ENCODE measurements around the gene CCDC85B. TPM values are rescaled to one million over a fixed set of nuclear protein-coding genes. Genes with fewer than 3 reads are reported as not detected.

CCDC85B gene
- total and polyA plus RNA-seq, 2 of the 13 experiments (the other 11 are each of a cell fraction or from before 2014, with no cell fraction given), result 8.2 to 19.5 TPM

GRCh38 chr11:65859095-65859811 is 31.2 kb upstream of the CCDC85B start (continued):
- TF ChIP-seq, protein P1, sequence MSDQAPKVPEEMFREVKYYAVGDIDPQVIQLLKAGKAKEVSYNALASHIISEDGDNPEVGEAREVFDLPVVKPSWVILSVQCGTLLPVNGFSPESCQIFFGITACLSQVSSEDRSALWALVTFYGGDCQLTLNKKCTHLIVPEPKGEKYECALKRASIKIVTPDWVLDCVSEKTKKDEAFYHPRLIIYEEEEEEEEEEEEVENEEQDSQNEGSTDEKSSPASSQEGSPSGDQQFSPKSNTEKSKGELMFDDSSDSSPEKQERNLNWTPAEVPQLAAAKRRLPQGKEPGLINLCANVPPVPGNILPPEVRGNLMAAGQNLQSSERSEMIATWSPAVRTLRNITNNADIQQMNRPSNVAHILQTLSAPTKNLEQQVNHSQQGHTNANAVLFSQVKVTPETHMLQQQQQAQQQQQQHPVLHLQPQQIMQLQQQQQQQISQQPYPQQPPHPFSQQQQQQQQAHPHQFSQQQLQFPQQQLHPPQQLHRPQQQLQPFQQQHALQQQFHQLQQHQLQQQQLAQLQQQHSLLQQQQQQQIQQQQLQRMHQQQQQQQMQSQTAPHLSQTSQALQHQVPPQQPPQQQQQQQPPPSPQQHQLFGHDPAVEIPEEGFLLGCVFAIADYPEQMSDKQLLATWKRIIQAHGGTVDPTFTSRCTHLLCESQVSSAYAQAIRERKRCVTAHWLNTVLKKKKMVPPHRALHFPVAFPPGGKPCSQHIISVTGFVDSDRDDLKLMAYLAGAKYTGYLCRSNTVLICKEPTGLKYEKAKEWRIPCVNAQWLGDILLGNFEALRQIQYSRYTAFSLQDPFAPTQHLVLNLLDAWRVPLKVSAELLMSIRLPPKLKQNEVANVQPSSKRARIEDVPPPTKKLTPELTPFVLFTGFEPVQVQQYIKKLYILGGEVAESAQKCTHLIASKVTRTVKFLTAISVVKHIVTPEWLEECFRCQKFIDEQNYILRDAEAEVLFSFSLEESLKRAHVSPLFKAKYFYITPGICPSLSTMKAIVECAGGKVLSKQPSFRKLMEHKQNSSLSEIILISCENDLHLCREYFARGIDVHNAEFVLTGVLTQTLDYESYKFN (CRISPR knock-in tag; conservative IDR thresholded peaks at IDR 0.05), result 0 out of 2 replicates have a peak, but pooled peaks have one; percentile 23
- TF ChIP-seq ZNF343 (CRISPR knock-in tag; IDR thresholded peaks at IDR 0.05), result no peak
- no peak for TF ChIP-seq KIAA2018 (CRISPR knock-in tag; IDR thresholded peaks at IDR 0.05; ENCODE audit: borderline replicate concordance)
- TF ChIP-seq, protein P2, sequence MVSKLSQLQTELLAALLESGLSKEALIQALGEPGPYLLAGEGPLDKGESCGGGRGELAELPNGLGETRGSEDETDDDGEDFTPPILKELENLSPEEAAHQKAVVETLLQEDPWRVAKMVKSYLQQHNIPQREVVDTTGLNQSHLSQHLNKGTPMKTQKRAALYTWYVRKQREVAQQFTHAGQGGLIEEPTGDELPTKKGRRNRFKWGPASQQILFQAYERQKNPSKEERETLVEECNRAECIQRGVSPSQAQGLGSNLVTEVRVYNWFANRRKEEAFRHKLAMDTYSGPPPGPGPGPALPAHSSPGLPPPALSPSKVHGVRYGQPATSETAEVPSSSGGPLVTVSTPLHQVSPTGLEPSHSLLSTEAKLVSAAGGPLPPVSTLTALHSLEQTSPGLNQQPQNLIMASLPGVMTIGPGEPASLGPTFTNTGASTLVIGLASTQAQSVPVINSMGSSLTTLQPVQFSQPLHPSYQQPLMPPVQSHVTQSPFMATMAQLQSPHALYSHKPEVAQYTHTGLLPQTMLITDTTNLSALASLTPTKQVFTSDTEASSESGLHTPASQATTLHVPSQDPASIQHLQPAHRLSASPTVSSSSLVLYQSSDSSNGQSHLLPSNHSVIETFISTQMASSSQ (IDR thresholded peaks at IDR 0.05; ENCODE audit: low read depth), result no peak
- TF ChIP-seq, protein P2 (CRISPR knock-in tag; IDR thresholded peaks at IDR 0.05; ENCODE audit: borderline replicate concordance), result no peak
- TF ChIP-seq ZNF577 (CRISPR knock-in tag; IDR thresholded peaks at IDR 0.05; ENCODE audit: borderline replicate concordance, low read depth), result no peak
- 0 out of 2 replicates have a peak, but pooled peaks have one; percentile 43 for TF ChIP-seq CCDC6 (CRISPR knock-in tag; IDR thresholded peaks at IDR 0.05)
- no peak for TF ChIP-seq ZNF562 (CRISPR knock-in tag; IDR thresholded peaks at IDR 0.05; ENCODE audit: borderline replicate concordance)
- TF ChIP-seq ZFAT (CRISPR knock-in tag; conservative IDR thresholded peaks at IDR 0.05), result no peak
- TF ChIP-seq HES4 (CRISPR knock-in tag; IDR thresholded peaks at IDR 0.05; ENCODE audit: borderline replicate concordance), result no peak
- TF ChIP-seq ZNF460 (CRISPR knock-in tag; IDR thresholded peaks at IDR 0.05; ENCODE audit: borderline replicate concordance), result no peak
- TF ChIP-seq U2AF2 (IDR thresholded peaks at IDR 0.05; ENCODE audit: low read depth, low read length), result no peak

Measured in HepG2 (cell line).